Transverse colon (tissue), 4 donors: ENCODE measurements around the gene WSB1. TPM values are rescaled to one million over a fixed set of nuclear protein-coding genes. Genes with fewer than 3 reads are reported as not detected.
A peak's percentile ranks its signal among the peaks of the same experiment; 100 is the strongest.

Source experiments
- DNase-seq: peaks from one replicate; pipeline ENCODE4 v3.0.0-alpha.2; 2019
- H3K27ac ChIP-seq, 4 donors: fragments of 200-600 bp; sonication (generic); 2 replicates each; pipeline ENCODE4 v1.5.1; 2016 to 2018; ENCODE audit warnings: inconsistent platforms in 4 of 4
- H3K27me3 ChIP-seq: fragments of 200-600 bp; sonication (generic); 2 replicates; pipeline ENCODE4 v1.5.1; 2017; ENCODE audit warnings: inconsistent platforms
- H3K36me3 ChIP-seq, 4 donors: fragments of 200-600 bp; sonication (generic); 2 replicates each; pipeline ENCODE4 v1.5.1; 2017 to 2019; ENCODE audit warnings: inconsistent platforms in 4 of 4
- H3K4me1 ChIP-seq, 4 donors: fragments of 200-600 bp; sonication (generic); 2 replicates each; pipeline ENCODE4 v1.5.1; 2017 to 2020; ENCODE audit warnings: inconsistent platforms in 4 of 4
- H3K4me3 ChIP-seq, 4 donors: fragments of 200-600 bp; sonication (generic); 1 replicate in 1 of 4; 2 replicates in 3 of 4; pipeline versions ENCODE4 v1.5.1 to v1.6.1; 2017 to 2019; ENCODE audit warnings: inconsistent platforms in 4 of 4
- H3K9me3 ChIP-seq, 2 donors: fragments of 200-600 bp; sonication (generic); 2 replicates each; pipeline ENCODE4 v1.5.1; 2017 to 2019; ENCODE audit warnings: inconsistent platforms in 2 of 2
- EP300 ChIP-seq: sonication (generic); formaldehyde crosslinking; IDR thresholded peaks from one replicate; pipeline ENCODE4 v1.6.1; 2017; ENCODE audit warnings: antibody characterized with exemption, low read depth
- POLR2A ChIP-seq: fragments of 450-650 bp; IDR thresholded peaks from one replicate; pipeline ENCODE4 v1.6.1; 2016; ENCODE audit warnings: antibody characterized with exemption, mild to moderate bottlenecking, moderate library complexity
- POLR2AphosphoS5 ChIP-seq, 3 donors: sonication (generic); formaldehyde crosslinking; IDR thresholded peaks; one replicate each; pipeline ENCODE4 v1.6.1; 2016; ENCODE audit warnings: antibody characterized with exemption in 3 of 3
- WGBS, 2 donors: methylation state at CpG; one replicate each; pipeline ENCODE4 v1.1.5; 2018; ENCODE audit warnings: low coverage in 1 of 2; 5-methylcytosine and 5-hydroxymethylcytosine counted together
- in situ Hi-C, 4 donors: fragments of 200-750 bp; cut with MboI; loops; one replicate each; pipeline versions ENCODE4 v1.15.0 to v1.15.1; 2017; ENCODE audit warnings: low sequenced_read_pairs in 3 of 4, low pct_ligation_motif_present in 1 of 4, low pct_unique_long_range_greater_than_20kb in 1 of 4
- intact Hi-C: fragments of 100-400 bp; cut with DNase I; formaldehyde crosslinking; loops from one replicate; pipeline ENCODE4 v1.15.1; 2023; ENCODE audit warnings: low total_unique reads
- total RNA-seq, 4 donors: library from RNA; depleted of rRNA; stranded (reverse); fragments of >200 nt; gene quantifications; one replicate each; pipeline ENCODE4 v1.1.0, GENCODE V29; 2016
- TF ChIP-seq, protein P1 (sequence below), 5 experiments: fragments of 200-600 bp in 3 of 5; fragments of 450-650 bp in 2 of 5; sonication (generic) in 3 of 5; IDR thresholded peaks; 1 replicate in 2 of 5; 2 replicates in 3 of 5; pipeline ENCODE4 v1.5.1; 2016 to 2017; ENCODE audit warnings: antibody characterized with exemption in 5 of 5, inconsistent platforms in 3 of 5, mild to moderate bottlenecking in 2 of 5, moderate library complexity in 1 of 5

The WSB1 gene
- total RNA-seq, 4 donors from 2014 or later = 90.4 to 335 (median 261) TPM

DNA sequence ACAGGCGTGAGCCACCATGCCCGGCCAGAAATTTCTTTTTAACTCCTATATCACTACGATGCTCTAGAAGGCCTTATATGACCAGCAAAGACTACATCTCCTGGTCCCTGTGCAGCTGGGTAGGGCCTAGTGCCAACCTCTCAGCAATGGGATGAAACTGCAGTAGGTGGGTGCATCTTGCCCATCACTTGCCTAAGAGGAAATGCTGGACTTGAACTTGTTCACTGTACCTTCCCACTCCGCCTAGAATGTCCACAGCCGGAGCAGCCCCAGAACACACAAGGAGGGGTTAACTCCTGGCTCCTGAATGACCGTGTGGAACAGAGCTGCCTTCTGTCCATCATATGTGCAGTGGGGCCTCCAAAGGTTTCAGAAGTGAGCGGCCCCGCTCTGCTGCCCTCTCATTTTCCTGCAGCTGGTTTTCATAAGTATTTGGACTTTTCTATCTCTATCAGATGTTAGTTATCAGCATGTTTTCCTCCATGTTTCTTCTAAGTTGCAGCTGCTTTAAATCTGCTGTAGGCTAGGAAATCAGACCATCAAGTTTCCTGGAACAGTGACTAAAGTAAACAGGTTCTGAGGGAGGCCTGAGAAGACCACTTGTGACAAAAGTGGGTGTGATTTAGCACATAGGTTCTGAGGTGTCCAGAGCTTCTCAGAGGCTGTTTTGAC lies 52.5 kb downstream of the WSB1 start:
- intact Hi-C loops = no loop called here
- H3K9me3 ChIP-seq = no peaks in the 10 kb centered on the region
- no peaks in the 10 kb centered on the region for H3K36me3 ChIP-seq
- no peak for DNase-seq
- no peak overlapping the region for H3K4me3 ChIP-seq
- TF ChIP-seq EP300 = no peak
- no peak for TF ChIP-seq POLR2AphosphoS5 (IDR thresholded peaks at IDR 0.05)
- TF ChIP-seq POLR2A = no peak
- TF ChIP-seq, protein P1, sequence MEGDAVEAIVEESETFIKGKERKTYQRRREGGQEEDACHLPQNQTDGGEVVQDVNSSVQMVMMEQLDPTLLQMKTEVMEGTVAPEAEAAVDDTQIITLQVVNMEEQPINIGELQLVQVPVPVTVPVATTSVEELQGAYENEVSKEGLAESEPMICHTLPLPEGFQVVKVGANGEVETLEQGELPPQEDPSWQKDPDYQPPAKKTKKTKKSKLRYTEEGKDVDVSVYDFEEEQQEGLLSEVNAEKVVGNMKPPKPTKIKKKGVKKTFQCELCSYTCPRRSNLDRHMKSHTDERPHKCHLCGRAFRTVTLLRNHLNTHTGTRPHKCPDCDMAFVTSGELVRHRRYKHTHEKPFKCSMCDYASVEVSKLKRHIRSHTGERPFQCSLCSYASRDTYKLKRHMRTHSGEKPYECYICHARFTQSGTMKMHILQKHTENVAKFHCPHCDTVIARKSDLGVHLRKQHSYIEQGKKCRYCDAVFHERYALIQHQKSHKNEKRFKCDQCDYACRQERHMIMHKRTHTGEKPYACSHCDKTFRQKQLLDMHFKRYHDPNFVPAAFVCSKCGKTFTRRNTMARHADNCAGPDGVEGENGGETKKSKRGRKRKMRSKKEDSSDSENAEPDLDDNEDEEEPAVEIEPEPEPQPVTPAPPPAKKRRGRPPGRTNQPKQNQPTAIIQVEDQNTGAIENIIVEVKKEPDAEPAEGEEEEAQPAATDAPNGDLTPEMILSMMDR (IDR thresholded peaks at IDR 0.05) = no peak
- in situ Hi-C loops = loop anchor here in 1 of 4 donors (25.0 kb wide), 1 partner anchor 691 kb away; the partner anchor contains the start of gene NLK
- H3K27ac ChIP-seq = no peak overlapping the region
- peaks cover 0 to 20% (median 11%) of the 10 kb centered on the region in 4 donors for H3K4me1 ChIP-seq
- WGBS, 2 donors = 76 to 90% methylated on average over 5 to 8 of the region's 8 CpGs
- no peaks in the 10 kb centered on the region for H3K27me3 ChIP-seq

DNA sequence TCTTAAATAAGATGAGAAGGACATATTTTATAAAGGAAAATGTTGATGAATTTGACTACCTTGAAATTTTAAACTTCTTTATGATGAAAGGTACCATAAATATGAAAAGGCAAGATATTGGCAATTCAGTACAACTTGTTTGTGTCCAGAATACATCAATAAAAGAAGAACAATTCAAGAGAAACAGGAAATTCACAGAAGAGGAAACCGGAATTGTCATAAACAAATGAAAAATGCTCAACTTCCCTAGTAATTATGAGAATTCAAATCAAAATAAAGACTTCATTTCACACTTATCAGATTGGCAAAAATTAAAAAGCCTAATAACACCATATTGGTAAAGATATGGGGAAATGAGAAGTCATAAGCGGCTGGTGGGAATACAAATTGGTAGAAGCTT lies 54.3 kb downstream of the WSB1 start:
- Histone ChIP-seq H3K4me1 (peaks cover 0 to 26% (median 14%) of the 10 kb centered on the region in 4 donors), H3K9me3 (no peaks in the 10 kb centered on the region), H3K36me3 (no peaks in the 10 kb centered on the region), H3K27ac (peak overlapping the region in 3 of 4 donors; percentile 78 to 83 (median 82)), H3K4me3 (no peak overlapping the region), H3K27me3 (no peaks in the 10 kb centered on the region)
- no peak for TF ChIP-seq EP300
- no peak for TF ChIP-seq POLR2AphosphoS5 (IDR thresholded peaks at IDR 0.05)
- no peak for TF ChIP-seq POLR2A
- TF ChIP-seq, protein P1 (IDR thresholded peaks at IDR 0.05) = no peak
- intact Hi-C loops (no loop called here), in situ Hi-C loops (loop anchor here in 1 of 4 donors (25.0 kb wide), 1 partner anchor 689 kb away; the partner anchor contains the start of gene NLK)
- DNase-seq = no peak
- WGBS, 2 donors = 25 to 57% methylated on average over 1 to 2 of the region's 2 CpGs

DNA sequence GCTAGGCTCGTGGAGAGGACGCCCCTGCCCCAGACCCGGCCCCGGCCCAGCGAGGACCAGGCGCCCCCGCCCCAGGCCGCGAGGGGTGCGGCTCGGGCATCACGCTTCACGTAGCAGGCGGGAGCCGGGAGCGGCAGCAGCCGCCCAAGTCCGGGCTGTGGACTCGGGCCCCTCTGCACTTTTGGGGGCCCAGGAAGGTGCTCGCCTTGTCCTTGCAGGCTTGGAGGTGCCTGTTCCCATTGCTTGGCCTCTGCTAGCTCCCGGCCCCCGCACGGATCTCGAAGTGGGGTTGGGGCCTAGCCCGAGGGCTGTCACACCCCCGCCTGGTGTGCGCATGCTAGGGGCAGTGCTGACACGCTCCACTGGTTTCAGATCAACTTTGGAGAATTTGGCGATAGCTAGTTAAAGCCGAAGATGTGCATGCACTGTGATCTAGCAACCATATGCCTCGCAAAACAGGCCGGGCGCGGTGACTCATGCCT lies 55.7 kb downstream of the WSB1 start:
- in situ Hi-C loops (loop anchor here (5.0 to 25.0 kb wide), 9 partner anchors 65 to 688 kb away; partner anchors contain the start of genes KSR1 (in 1 of the 4) and NLK (in 1 of the 4)), intact Hi-C loops (loop anchor here (5.0 to 10.0 kb wide), 2 partner anchors 105 to 112 kb away; partner anchors contain the start of gene KSR1)
- 58% methylated on average over 26 of the region's 34 CpGs; no CpG with 5 or more reads in 1 of the 2 donors for WGBS, 2 donors
- TF ChIP-seq, protein P1 (IDR thresholded peaks at IDR 0.05) = no peak
- TF ChIP-seq POLR2AphosphoS5 (IDR thresholded peaks at IDR 0.05) (no peak), EP300 (no peak), POLR2A (no peak)
- H3K27me3 ChIP-seq = no peaks in the 10 kb centered on the region
- H3K27ac ChIP-seq = peak overlapping the region; percentile 78 to 85 (median 82)
- H3K4me1 ChIP-seq = peaks cover 0 to 30% (median 14%) of the 10 kb centered on the region in 4 donors
- H3K9me3 ChIP-seq = no peaks in the 10 kb centered on the region
- DNase-seq = no peak
- peak overlapping the region in 3 of 4 donors; percentile 31 to 49 (median 47) for H3K4me3 ChIP-seq
- H3K36me3 ChIP-seq = no peaks in the 10 kb centered on the region

DNA sequence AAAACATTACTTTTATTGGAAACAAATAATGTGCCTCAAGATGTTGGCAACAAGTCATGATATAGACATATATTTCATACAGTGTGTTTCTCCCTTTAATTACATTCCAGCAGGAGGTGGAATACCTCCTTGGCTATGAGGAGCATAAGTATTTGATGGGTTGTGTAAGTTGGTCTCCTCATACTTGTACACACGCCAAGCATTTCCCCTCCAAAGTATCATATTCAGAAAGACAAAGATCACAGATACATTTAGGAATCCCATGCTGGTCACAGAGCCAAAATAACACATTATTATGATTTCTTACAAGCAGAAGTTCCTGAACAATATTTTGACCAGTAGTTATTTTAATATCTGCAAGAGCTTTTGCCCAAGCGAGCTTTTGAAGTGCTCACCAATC lies 57.8 kb downstream of the WSB1 start:
- in situ Hi-C loops = loop anchor here (5.0 to 25.0 kb wide), 8 partner anchors 63 to 411 kb away; partner anchors contain the start of gene KSR1 (in 1 of the 4)
- H3K36me3 ChIP-seq = no peaks in the 10 kb centered on the region
- intact Hi-C loops = loop anchor here (5.0 to 10.0 kb wide), 2 partner anchors 103 to 114 kb away; partner anchors contain the start of gene KSR1

More for the DNA sequence above, 57.8 kb downstream of the WSB1 start:
- WGBS, 2 donors = 79 to 100% methylated on average over 1 to 2 of the region's 2 CpGs
- DNase-seq = no peak
- TF ChIP-seq, protein P1 (IDR thresholded peaks at IDR 0.05) = no peak
- TF ChIP-seq POLR2A (no peak), EP300 (no peak), POLR2AphosphoS5 (IDR thresholded peaks at IDR 0.05) (no peak)
- no peaks in the 10 kb centered on the region for H3K27me3 ChIP-seq
- no peak overlapping the region for H3K4me3 ChIP-seq
- peak overlapping the region; percentile 35 to 96 (median 94) for H3K27ac ChIP-seq
- no peaks in the 10 kb centered on the region for H3K9me3 ChIP-seq
- H3K4me1 ChIP-seq = peaks cover 0 to 25% (median 14%) of the 10 kb centered on the region in 4 donors
